B cell (primary cell): Measurements from ENCODE around the gene RHOT2.

Experiments used
- CTCF ChIP-seq: fragments of 200-600 bp; IDR thresholded peaks from one replicate; pipeline ENCODE4 v1.8.0; 2022; ENCODE audit warnings: antibody characterized with exemption, mild to moderate bottlenecking
- EZH2 ChIP-seq: IDR thresholded peaks from 2 replicates; pipeline ENCODE4 v1.6.1; 2012; ENCODE audit warnings: borderline replicate concordance, low read depth, mild to moderate bottlenecking, moderate library complexity, low read length; ENCODE audit not compliant: insufficient read depth, poor library complexity, severe bottlenecking

GRCh38 chr16:636206-637080 is 31.5 kb upstream of the RHOT2 start, which contains the start of gene METTL26:
- TF ChIP-seq CTCF (no peak), EZH2 (no peak)
